Esophagus mucosa (tissue), 1 donor: Measurements from ENCODE around the gene B3GNT5. TPM values are rescaled to one million over a fixed set of nuclear protein-coding genes. Genes with fewer than 3 reads are reported as not detected.
"Not testable (repeated sequence)": the region's sequence is repeated elsewhere in the genome, so short reads cannot be mapped to it uniquely, and the experiment has no call there.

Experiments used
- ATAC-seq: fragments of 200-7000 bp; cut with Tn5 transposase; one replicate; pipeline ENCODE4 v1.9.1; 2020
- total RNA-seq: library from RNA; stranded (reverse); gene quantifications from one replicate; pipeline ENCODE4 v1.2.4, GENCODE V29; 2023
- donor health status: DM: yes; HTN: yes; CAD: no.

Gene B3GNT5, protein sequence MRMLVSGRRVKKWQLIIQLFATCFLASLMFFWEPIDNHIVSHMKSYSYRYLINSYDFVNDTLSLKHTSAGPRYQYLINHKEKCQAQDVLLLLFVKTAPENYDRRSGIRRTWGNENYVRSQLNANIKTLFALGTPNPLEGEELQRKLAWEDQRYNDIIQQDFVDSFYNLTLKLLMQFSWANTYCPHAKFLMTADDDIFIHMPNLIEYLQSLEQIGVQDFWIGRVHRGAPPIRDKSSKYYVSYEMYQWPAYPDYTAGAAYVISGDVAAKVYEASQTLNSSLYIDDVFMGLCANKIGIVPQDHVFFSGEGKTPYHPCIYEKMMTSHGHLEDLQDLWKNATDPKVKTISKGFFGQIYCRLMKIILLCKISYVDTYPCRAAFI
- total RNA-seq: 70.7 TPM

- peak; percentile 89 for ATAC-seq
Measured at GRCh38 chr3:183252973-183253527, at the start of gene B3GNT5. Gene B3GNT5, plus strand, starts transcription at chr3:183253253. Its CDS starts 16,546 bp downstream, at chr3:183269799.

DNA sequence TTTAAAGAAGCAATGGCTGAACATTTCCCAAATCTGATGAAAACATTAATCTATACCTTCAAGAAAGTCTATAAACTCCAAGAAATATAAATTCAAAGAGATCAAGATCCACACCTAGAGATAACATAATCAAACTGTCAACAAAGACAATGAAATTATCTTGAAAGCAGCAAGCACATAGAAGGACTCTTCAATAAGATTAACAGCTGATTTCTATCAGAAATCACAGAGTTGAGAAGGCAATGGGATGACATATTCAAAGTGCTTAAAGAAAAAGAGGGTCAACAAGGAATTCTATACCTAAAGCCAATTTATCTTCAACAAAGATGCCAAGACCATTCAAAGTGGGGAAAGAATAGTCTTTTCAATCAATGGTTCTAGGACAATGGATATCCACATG is 49.4 kb upstream of the B3GNT5 start:
- ATAC-seq: no peak

GRCh38 chr3:183208260-183208659 is 44.8 kb upstream of the B3GNT5 start:
- ATAC-seq: no peak

DNA sequence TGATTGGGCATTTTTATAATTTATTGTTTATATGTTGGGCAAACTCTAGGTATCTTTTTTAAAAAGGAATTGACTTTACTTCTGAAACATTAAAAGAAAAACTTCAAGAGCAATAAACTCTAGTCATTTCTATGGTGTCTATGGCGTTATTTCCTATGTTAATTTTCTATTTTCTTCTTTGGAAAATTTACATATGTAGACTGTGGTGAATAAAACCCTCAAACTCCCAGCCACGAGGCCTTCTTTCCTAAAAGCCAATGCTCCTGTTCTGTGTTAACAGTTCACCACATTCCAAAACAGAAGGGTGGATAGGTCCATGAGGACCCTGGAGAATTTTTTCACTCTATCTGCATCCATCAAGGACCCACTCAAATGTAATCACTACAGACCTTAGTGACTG is 44.3 kb upstream of the B3GNT5 start:
- ATAC-seq: no peak

GRCh38 chr3:183210341-183210740 is 42.7 kb upstream of the B3GNT5 start:
- peak; percentile 88 for ATAC-seq

GRCh38 chr3:183210862-183211341 is 42.2 kb upstream of the B3GNT5 start:
- peak; percentile 71 for ATAC-seq

DNA sequence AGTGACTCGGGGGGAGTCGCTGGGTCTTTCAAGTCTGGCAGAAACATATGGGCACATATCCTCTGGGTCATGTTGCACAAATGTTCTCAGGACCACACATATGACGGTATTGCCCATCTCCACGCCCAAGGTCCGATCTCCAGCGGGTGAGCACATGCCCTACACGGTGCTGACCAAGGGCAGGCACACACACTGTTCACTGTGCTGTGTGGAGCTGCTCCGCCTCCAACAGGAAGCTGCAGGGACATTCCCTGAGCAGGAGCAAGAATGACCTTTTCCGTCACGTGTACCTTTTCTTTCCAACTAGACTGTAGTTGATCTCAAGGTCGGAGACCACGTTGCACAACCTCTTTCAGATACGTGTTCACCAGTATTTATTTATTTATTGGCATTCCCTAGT is 41.7 kb upstream of the B3GNT5 start:
- ATAC-seq: peak; percentile 75

GRCh38 chr3:183212096-183212495 is 41.0 kb upstream of the B3GNT5 start:
- no peak for ATAC-seq

DNA sequence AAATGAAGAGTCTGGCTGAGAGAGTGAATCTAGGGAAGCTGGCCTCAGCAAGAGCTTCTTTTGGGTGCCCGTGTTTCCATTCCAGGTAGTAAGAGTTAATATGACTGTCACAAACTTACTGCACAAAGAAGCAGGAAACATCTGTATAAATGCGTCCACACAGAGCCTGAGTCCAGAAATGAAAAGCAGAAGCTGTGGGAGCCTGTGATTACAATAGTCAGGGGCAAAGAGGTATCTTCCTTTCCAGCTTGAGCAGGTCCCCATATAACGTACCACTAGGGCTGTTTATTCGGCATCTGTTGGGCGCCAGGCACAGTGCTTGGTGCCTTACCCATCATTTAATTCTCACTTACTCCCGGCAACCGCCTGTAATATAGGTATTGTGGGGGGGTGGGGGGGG is 40.5 kb upstream of the B3GNT5 start:
- ATAC-seq: no peak

GRCh38 chr3:183213415-183214276 is 39.4 kb upstream of the B3GNT5 start:
- no peak for ATAC-seq

DNA sequence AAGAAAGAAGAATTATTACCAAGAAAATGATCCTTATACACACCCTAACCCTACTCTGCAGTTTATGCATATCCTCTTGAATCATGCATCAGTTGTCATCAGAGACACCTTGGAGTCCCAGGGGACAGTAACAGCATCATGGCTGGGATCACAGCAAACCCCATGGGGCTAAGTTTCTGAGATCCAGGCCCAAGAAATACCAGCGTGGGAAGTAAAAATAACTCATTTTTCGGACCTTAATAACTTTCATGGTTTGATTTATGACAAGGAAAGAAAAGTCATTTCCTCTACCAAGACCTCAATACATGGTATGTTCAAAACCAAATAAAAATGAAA is 38.8 kb upstream of the B3GNT5 start:
- ATAC-seq: no peak

DNA sequence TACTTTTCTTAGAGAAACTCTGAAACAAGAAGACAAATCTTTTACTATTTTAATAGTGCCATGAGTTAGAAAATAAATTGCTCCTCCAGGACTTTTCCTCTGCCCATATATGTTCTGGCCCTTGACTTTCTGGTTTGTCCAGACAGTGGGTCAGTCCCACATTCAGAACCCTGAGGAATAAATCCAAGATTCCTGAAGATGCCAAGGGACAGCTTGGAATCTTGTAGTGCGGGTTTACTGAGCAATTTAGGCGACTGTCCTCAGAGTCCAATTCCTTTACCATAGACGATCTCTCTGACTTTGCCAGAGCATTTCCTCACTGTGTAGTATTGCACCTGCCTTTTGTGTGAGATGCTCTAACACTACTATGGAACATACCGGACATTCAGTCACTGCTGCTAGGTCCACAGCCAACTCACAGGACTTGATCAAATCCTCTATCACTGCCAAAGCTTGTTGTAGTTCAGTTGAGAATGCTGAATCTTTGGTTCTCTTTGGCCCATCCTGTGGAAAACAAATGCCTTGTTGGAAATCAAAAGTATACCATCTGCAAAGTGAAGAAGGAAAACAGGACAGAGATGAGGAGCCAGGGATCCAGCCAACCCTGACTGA is 37.4 kb upstream of the B3GNT5 start:
- no peak for ATAC-seq

DNA sequence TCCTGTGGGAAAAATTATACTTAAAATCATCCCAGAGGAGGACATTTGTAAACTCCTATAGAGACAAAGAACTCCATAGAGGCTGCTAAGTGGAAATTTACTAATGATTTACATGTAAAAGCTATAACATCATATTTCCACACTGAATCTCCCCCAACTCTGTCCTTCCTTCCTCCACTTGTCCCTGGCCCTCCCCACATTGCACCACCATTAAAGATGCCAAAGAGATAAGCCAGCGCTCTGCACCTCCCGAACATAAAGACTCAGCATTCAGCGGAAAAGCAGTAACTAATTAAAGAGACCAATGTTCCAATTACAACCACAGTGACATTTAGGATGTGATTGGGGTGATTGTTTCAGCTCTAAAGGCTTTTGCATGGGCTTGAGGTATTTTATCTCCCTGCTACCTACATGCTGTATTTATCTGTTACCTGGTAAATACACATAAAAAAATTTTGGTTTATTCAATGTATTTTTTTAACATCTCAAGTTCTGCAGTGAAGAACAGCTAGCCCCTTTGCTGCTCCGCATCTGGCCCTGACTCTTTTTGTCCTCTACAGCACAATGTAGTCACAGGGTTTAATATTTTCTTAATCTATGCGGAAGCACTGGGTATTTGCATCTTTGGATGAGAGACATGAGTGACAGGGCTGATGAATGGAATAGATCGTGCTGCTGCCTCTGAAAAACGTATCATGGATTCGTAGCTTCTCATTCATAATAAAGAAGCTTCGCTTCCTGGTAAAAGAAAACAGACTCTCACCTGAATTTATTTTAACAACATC is 35.3 kb upstream of the B3GNT5 start:
- no peak for ATAC-seq

GRCh38 chr3:183218826-183219225 is 34.2 kb upstream of the B3GNT5 start:
- ATAC-seq: no peak

DNA sequence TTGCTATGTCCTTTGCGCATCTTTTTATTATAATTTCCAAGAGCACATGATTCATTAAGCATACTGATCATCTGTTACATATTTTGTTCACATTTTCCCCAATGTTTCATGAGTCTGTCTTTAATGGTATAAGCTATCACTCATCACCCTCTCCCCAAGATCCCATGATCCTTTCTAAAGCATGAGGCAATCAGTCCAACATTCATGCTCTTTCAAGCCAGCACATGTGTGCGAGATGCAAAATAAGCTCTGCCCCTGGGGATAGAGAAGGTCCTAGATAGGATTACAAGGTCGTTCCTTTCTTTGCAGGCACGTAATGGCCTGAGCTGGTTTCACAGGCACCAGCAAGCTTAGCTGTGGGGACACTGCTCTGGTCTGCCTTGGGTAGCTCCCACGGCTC is 32.2 kb upstream of the B3GNT5 start:
- peak; percentile 62 for ATAC-seq

DNA sequence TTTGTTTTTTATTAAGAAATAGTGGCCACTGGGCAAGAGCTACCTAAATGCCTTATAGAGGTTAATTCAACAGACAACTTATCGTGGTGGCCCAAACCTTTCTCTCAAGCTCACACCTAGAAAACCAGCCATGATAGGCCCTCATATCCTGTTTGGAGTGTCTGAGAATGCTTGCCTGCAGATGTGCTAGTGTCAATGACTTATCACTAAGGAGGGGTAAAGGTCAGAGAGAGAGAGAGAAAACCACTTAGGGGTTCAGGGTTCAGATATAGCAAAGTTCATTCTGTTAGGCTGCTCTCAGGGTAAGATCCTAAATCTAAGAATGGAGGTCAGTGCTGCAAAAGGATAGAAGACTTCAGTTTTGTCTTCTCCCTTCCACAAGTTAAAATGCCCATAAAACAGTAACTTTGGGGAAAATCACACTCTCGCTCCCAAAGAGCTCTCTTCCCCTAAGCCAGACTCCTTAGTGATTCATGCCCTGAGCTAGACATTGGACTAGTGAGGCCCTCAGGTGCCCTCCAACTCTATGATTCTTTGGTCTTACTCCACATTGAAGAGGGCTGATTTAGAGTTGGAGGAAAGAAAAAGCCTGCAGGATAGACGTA is 30.3 kb upstream of the B3GNT5 start:
- ATAC-seq: no peak

DNA sequence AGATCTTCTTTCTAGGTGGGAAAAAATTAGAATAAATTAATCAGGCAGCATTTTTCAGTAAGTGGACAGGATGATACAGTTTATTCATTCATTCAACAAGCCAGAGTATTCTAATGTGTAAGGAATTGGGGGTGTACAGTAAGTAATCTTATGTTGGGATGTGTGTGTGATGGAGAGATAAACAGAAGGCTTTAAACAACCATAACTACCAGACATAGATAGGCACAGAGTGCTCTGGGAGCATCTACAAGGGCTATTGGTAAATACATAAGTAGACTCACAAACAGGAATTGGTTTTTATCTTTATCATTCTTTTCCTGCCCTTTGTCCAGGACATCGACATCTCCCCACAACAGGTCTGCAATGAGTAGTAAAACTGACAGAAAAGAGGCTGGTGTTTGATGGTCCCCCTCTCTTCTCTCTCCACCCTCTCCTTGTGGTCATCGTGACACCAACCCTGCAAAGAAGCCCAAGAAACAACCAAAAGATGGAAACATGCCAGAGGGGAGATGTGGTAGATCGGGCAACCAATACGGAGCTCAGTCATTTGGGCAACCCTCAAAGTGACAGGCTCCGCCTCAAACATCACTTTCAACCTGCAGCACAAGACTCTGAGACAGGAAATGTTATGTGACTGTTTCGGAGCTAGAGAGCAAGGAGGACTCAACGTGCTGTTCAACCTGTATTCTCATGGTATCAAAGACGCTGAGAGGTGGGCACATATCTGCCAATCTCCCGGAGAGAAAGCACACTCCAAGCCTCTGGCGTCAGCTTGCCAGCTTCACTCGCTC is 28.7 kb upstream of the B3GNT5 start:
- ATAC-seq: no peak

DNA sequence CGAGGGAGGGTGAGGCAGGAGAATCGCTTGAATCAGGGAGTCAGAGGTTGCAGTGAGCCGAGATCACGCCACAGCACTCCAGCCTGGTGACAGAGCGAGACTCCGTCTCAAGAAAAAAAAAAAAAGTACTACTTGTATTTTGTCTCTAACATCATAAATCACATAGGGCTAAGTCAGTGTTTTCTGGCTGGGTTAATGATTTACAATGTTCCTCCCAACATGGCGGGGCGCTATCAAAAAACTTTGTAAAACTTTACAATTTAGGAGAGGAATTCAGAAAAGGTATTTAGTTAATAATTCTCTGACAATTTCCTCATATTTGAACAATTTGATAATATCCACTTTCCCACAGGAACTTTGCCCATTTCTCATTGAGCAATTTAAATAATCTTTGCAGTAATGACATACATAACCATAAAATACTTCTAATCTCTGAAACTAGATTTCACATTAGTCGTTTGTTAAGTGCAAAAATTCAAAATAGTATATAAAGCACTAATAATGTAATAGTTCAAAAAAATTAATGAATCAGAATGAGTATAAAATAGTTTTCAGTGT is 26.6 kb upstream of the B3GNT5 start:
- no peak for ATAC-seq

- ATAC-seq: no peak
Measured at GRCh38 chr3:183227586-183227985, 25.5 kb upstream of the B3GNT5 start.

DNA sequence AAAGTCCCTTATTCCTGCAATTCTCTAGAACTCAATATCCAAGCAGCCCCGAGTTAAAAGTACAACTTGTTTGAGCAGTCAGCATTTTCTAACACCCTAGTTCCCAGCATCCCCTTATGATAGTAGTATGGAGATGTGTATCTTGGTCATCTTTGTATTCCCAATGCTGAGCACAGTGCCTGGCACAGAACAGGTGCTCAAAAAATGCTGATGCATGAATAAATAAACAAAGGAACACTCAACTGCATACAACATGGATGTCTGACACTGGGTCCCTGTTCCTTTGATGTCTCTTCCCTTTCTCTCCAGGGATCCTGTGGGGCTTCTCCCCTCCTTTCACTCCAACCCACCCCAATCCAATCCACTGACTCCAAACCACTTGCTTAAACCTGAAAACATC is 23.9 kb upstream of the B3GNT5 start:
- ATAC-seq: no peak

GRCh38 chr3:183230251-183230650 is 22.8 kb upstream of the B3GNT5 start:
- not testable (repeated sequence) for ATAC-seq
